CD4-positive, alpha-beta memory T cell (primary cell): Measurements from ENCODE around the gene SLC27A4. TPM values are rescaled to one million over a fixed set of nuclear protein-coding genes. Genes with fewer than 3 reads are reported as not detected.

Experiments used
- CTCF ChIA-PET: fragments of 350-600 bp; sonication (Branson Sonifier 250); formaldehyde crosslinking; loops from one replicate; lab custom pipeline; 2021; ENCODE audit warnings: inconsistent platforms; ENCODE audit not compliant: partially characterized antibody; lab: Charles Lee
- POLR2A ChIA-PET: fragments of 350-600 bp; sonication (Branson Sonifier 250); formaldehyde crosslinking; loops from one replicate; lab custom pipeline; 2021; ENCODE audit not compliant: partially characterized antibody; lab: Charles Lee
- DNase-seq, 5 donors: peaks; one replicate each; pipeline versions ENCODE4 v3.0.0 to v3.0.0-alpha.2; 2020 to 2022; ENCODE audit warnings: mixed read lengths in 1 of 5
- H3K27ac ChIP-seq: one replicate; pipeline ENCODE4 v1.7.0; 2013; ENCODE audit warnings: low read depth, low read length
- H3K27me3 ChIP-seq: 2 replicates; pipeline ENCODE4 v1.7.0; 2013; ENCODE audit warnings: mild to moderate bottlenecking, low read length, moderate library complexity; ENCODE audit not compliant: insufficient read depth
- H3K36me3 ChIP-seq: 2 replicates; pipeline ENCODE4 v1.7.0; 2013; ENCODE audit warnings: mild to moderate bottlenecking, low read length, moderate library complexity; ENCODE audit not compliant: insufficient read depth
- H3K4me1 ChIP-seq: 2 replicates; pipeline ENCODE4 v1.7.0; 2013; ENCODE audit warnings: mild to moderate bottlenecking, low read length, moderate library complexity; ENCODE audit not compliant: insufficient read depth
- H3K4me3 ChIP-seq, 2 donors: one replicate each; pipeline ENCODE4 v1.7.0; 2013; ENCODE audit warnings: low read length in 2 of 2, mild to moderate bottlenecking in 1 of 2
- H3K9me3 ChIP-seq, 2 donors: one replicate each; pipeline ENCODE4 v1.7.0; 2013; ENCODE audit warnings: low read length in 2 of 2, control low read depth in 1 of 2; ENCODE audit not compliant: control insufficient read depth in 1 of 2
- H3K27ac Mint-ChIP-seq, 7 donors: one replicate each; pipeline ENCODE4 v1.8.0; 2020 to 2021; ENCODE audit warnings: mixed read lengths in 7 of 7, mild to moderate bottlenecking in 6 of 7, inconsistent platforms in 3 of 7, moderate library complexity in 3 of 7
- H3K27me3 Mint-ChIP-seq, 2 donors: one replicate each; pipeline ENCODE4 v1.8.0; 2020 to 2021; ENCODE audit warnings: mixed read lengths in 2 of 2
- H3K36me3 Mint-ChIP-seq, 2 donors: one replicate each; pipeline ENCODE4 v1.8.0; 2020 to 2021; ENCODE audit warnings: mixed read lengths in 2 of 2, inconsistent platforms in 1 of 2, mild to moderate bottlenecking in 1 of 2
- H3K4me1 Mint-ChIP-seq, 4 donors: one replicate each; pipeline ENCODE4 v1.8.0; 2020 to 2021; ENCODE audit warnings: mixed read lengths in 4 of 4, mild to moderate bottlenecking in 1 of 4
- H3K4me3 Mint-ChIP-seq, 8 donors: one replicate each; pipeline ENCODE4 v1.8.0; 2020 to 2021; ENCODE audit warnings: mixed read lengths in 8 of 8, mild to moderate bottlenecking in 7 of 8, moderate library complexity in 6 of 8, inconsistent platforms in 3 of 8
- H3K9me3 Mint-ChIP-seq, 8 donors: one replicate each; pipeline ENCODE4 v1.8.0; 2020 to 2021; ENCODE audit warnings: mixed read lengths in 8 of 8, mild to moderate bottlenecking in 5 of 8, inconsistent platforms in 3 of 8, moderate library complexity in 1 of 8
- intact Hi-C: fragments of 100-400 bp; cut with micrococcal nuclease; formaldehyde crosslinking; loops from one replicate; pipeline ENCODE4 v1.15.1; 2023
- polyA plus RNA-seq, 2 donors: library from polyadenylated mRNA; unstranded; fragments of 300-500 nt; fragmentation: Illumina TruSeq; gene quantifications; one replicate each; pipeline ENCODE4 v1.2.3, GENCODE V29; 2021
- total RNA-seq, 2 experiments: library from RNA; stranded (reverse); gene quantifications; one replicate each; pipeline ENCODE4 v1.2.3, GENCODE V29; 2021

The SLC27A4 gene
- total and polyA plus RNA-seq, 4 experiments from 2014 or later = 5.4 to 16.3 (median 11.3) TPM

DNA sequence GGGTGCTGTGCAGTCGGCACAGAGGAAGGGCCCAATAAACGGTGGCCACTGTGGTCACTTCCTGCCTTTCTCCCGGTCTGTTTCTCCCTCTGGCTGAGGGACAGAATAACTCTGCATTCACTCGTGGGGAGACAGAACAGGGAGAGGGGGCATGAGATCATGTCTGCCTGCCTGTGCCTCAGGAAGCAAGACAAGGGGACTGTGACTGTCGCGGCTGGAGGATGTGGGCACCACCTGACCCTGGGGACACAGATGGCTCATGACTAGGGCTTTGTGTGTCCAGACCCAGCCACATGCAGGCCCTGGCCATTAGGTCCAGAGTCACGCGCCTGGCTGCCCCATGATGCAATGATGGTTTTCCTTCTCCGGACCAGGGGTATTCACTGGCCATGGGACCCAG, 23.9 kb upstream of the SLC27A4 start:
- intact Hi-C loops = no loop called here
- CTCF ChIA-PET = no interaction called here

DNA sequence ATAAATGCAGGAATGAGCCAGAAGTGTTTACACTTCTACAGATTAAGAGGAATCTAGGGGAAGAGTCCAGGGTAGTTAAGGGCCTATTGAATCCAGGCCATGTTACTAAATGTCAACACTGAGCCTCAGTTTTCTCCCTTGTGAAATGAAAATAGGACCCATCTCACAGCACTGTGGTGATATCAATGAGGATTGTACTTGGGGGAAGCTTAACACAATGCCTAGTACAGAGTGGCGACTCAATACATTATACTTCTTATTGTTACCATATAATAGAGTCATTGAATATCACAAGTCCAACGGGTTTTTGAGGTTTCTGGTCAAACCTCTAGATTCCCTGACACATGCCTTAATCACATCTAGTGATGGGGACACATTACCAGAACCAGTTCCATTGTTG, 22.7 kb upstream of the SLC27A4 start:
- H3K27me3 Mint-ChIP-seq = peaks cover 0 to 2% of the 10 kb centered on the region in 2 donors
- DNase-seq = no peak
- Histone ChIP-seq H3K9me3 (no peaks in the 10 kb centered on the region), H3K36me3 (peaks cover 26% of the 10 kb centered on the region), H3K27me3 (no peaks in the 10 kb centered on the region), H3K4me3 (no peak overlapping the region), H3K27ac (no peak overlapping the region), H3K4me1 (peaks cover 10% of the 10 kb centered on the region)
- H3K4me1 Mint-ChIP-seq = peaks cover 2 to 12% (median 8%) of the 10 kb centered on the region in 4 donors
- H3K27ac Mint-ChIP-seq = peak overlapping the region in 2 of 7 donors; percentile 46 to 79
- ChIA-PET CTCF (interaction anchor here (1.8 kb wide), 1 partner anchor 45 kb away, joined by 5 read pairs; no protein-coding TSS in a partner anchor), POLR2A (interaction anchor here (1.2 kb wide), 1 partner anchor 13 kb away, joined by 3 read pairs; no protein-coding TSS in a partner anchor)
- H3K36me3 Mint-ChIP-seq = peaks cover 13 to 38% of the 10 kb centered on the region in 2 donors
- H3K4me3 Mint-ChIP-seq = no peak overlapping the region
- no peaks in the 10 kb centered on the region for H3K9me3 Mint-ChIP-seq
- intact Hi-C loops = no loop called here

More for the DNA sequence above, 23.9 kb upstream of the SLC27A4 start:
- H3K4me1 Mint-ChIP-seq = peaks cover 0 to 1% (median under 1%) of the 10 kb centered on the region in 4 donors
- H3K36me3 Mint-ChIP-seq = peaks cover 16 to 30% of the 10 kb centered on the region in 2 donors
- Histone ChIP-seq H3K27ac (no peak overlapping the region), H3K27me3 (no peaks in the 10 kb centered on the region), H3K9me3 (no peaks in the 10 kb centered on the region), H3K4me1 (peaks cover 4% of the 10 kb centered on the region), H3K4me3 (no peak overlapping the region), H3K36me3 (peaks cover 28% of the 10 kb centered on the region)
- H3K27ac Mint-ChIP-seq = no peak overlapping the region
- no peaks in the 10 kb centered on the region for H3K9me3 Mint-ChIP-seq
- no peaks in the 10 kb centered on the region for H3K27me3 Mint-ChIP-seq
- POLR2A ChIA-PET = interaction anchor here (1.2 kb wide), 1 partner anchor 14 kb away, joined by 3 read pairs; no protein-coding TSS in a partner anchor
- H3K4me3 Mint-ChIP-seq = no peak overlapping the region
- no peak for DNase-seq

DNA sequence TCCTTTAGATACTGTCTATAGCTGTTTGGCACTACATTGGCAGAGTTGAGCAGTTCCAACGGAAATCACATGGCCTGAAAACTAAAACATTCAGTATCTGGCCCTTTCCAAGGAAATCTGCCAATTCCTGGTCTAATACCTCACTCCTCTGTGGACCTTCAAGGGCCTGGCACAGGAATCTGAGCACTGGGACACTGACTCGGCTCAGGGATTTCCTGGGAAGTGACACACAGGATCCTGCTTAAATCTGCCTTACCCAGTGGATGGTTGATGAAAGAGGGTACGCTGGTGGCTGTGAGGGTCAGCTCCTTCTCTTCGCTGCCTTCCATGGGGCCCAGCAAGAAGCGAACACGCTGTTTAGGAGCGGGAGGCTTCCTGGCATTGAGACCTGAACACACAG, 19.0 kb upstream of the SLC27A4 start:
- Histone ChIP-seq H3K36me3 (peaks cover 27% of the 10 kb centered on the region), H3K27ac (no peak overlapping the region), H3K27me3 (no peaks in the 10 kb centered on the region), H3K4me3 (no peak overlapping the region), H3K9me3 (no peaks in the 10 kb centered on the region), H3K4me1 (peaks cover 32% of the 10 kb centered on the region)
- ChIA-PET CTCF (interaction anchor here (1.1 kb wide), 1 partner anchor 20 kb away, joined by 6 read pairs; no protein-coding TSS in a partner anchor), POLR2A (interaction anchor here (1.0 to 2.0 kb wide), 6 partner anchors 12 to 231 kb away, joined by 3 to 9 read pairs (median 6); partner anchors contain the start of genes GOLGA2, SLC27A4, SPTAN1 and SWI5)
- DNase-seq = no peak
- H3K4me1 Mint-ChIP-seq = peaks cover 12 to 39% (median 25%) of the 10 kb centered on the region in 4 donors
- peak overlapping the region in 7 of 8 donors; percentile 89 to 99 (median 94) for H3K4me3 Mint-ChIP-seq
- peak overlapping the region in 2 of 7 donors; percentile 72 to 99 for H3K27ac Mint-ChIP-seq
- intact Hi-C loops = no loop called here
- no peaks in the 10 kb centered on the region for H3K9me3 Mint-ChIP-seq
- H3K27me3 Mint-ChIP-seq = peaks cover 0 to 2% of the 10 kb centered on the region in 2 donors
- H3K36me3 Mint-ChIP-seq = peaks cover 19 to 46% of the 10 kb centered on the region in 2 donors

DNA sequence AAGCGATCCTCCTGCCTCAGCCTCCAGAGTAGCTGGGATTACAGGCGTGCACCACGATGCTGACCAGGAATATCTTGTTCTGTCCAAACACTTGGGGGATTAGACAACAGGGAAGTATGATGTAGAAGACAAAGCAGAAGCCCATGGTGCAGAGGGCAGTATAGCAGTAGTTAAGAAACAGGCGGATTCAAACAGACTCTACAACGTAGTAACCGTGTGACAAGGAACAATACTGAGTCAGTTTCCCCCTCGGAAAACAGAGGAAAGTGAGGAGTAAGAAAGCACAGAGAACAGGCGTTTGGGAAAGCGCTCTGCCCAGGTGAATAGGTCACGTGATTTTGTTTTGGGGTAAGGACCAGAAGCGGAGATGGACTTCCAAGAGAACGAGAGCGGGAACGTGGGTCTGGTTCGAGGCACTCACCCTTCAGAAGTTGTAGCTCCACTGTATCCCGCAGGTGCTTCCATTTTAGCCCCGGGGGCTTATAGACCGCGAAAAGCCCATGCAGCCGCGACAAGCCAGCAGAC, 18.4 kb upstream of the SLC27A4 start:
- ChIA-PET POLR2A (interaction anchor here (0.9 to 2.0 kb wide), 6 partner anchors 18 to 230 kb away, joined by 3 to 9 read pairs (median 6); partner anchors contain the start of genes GOLGA2, SLC27A4, SPTAN1 and SWI5), CTCF (interaction anchor here (1.1 to 1.6 kb wide), 2 partner anchors 19 to 496 kb away, joined by 3 to 6 read pairs; partner anchors contain the start of gene ENDOG)
- peaks cover 14 to 40% of the 10 kb centered on the region in 2 donors for H3K36me3 Mint-ChIP-seq
- DNase-seq = no peak
- Histone ChIP-seq H3K27me3 (no peaks in the 10 kb centered on the region), H3K27ac (peak overlapping the region; percentile 83), H3K4me1 (peaks cover 32% of the 10 kb centered on the region), H3K36me3 (peaks cover 24% of the 10 kb centered on the region), H3K9me3 (no peaks in the 10 kb centered on the region), H3K4me3 (peak overlapping the region; percentile 78 to 98)
- H3K27ac Mint-ChIP-seq = peak overlapping the region; percentile 94 to 99 (median 98)
- peak overlapping the region; percentile 89 to 99 (median 92) for H3K4me3 Mint-ChIP-seq
- peaks cover 0 to 2% of the 10 kb centered on the region in 2 donors for H3K27me3 Mint-ChIP-seq
- intact Hi-C loops = loop anchor here (1.0 kb wide), 6 partner anchors 18 to 194 kb away; partner anchors contain the start of genes BBLN, GOLGA2, SLC27A4 and SWI5
- H3K4me1 Mint-ChIP-seq = peaks cover 12 to 39% (median 25%) of the 10 kb centered on the region in 4 donors
- H3K9me3 Mint-ChIP-seq = no peaks in the 10 kb centered on the region

DNA sequence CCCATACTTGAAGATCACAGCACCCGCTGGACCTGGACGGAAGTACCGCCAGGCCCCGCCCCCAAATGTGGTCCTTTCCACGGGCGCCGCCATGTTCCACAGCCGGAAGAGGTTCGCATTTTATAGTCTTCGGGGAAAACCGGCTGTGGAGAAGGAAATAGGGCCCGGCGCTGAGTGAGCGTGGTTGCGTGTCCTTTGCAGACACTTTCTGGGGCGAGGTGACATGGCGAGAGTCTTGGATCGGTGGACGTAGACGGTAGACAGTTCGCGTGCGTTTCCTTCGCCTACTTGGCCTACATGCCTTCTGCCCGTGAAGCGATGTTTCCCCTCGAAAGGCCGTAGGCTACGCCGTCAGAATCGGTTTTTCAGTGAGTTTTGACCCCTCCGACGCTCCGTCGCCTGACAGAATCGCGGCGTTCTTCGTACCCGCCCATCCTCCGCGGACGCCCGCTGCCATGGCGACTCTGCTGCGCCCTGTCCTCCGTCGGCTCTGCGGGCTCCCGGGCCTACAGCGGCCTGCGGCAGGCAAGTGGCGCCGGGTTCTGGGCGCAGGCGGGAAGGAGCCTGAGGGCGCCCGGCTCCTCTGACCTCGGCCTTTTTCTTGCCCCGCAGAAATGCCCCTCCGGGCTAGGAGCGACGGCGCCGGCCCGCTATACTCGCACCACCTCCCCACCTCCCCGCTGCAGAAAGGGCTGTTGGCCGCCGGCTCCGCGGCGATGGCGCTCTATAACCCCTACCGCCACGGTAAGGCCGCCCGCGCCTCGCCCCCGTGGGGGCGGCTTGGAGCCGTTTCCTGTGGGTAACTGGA, 17.7 kb upstream of the SLC27A4 start, which contains the start of the genes COQ4 and TRUB2:
Gene COQ4 (plus strand): TSS at position 436 of the 808 bp plus-strand sequence. CDS start 20 bp downstream, at position 456.
Gene TRUB2 (minus strand): TSS at position 44 of the 808 bp plus-strand sequence. CDS start 39 bp downstream, at position 5.
- Histone ChIP-seq H3K9me3 (no peaks in the 10 kb centered on the region), H3K4me3 (peak within 1 kb of the TSS; percentile 78 to 98), H3K4me1 (peaks cover 32% of the 10 kb centered on the region), H3K36me3 (peaks cover 21% of the 10 kb centered on the region), H3K27ac (peak within 1 kb of the TSS; percentile 83), H3K27me3 (no peaks in the 10 kb centered on the region)
- Mint-ChIP-seq H3K4me3 (peak within 1 kb of the TSS; percentile 89 to 99 (median 92)), H3K27ac (peak within 1 kb of the TSS; percentile 94 to 99 (median 98)), H3K27me3 (peaks cover 0 to 2% of the 10 kb centered on the region in 2 donors), H3K9me3 (no peaks in the 10 kb centered on the region), H3K4me1 (peaks cover 12 to 39% (median 25%) of the 10 kb centered on the region in 4 donors), H3K36me3 (peaks cover 10 to 34% of the 10 kb centered on the region in 2 donors)
- intact Hi-C loops = loop anchor here (1.0 kb wide), 6 partner anchors 18 to 194 kb away; partner anchors contain the start of genes BBLN, GOLGA2, SLC27A4 and SWI5
- peak; percentile 93 to 96 (median 94) for DNase-seq
- CTCF ChIA-PET = interaction anchor here (0.7 to 1.6 kb wide), 2 partner anchors 12 to 496 kb away, joined by 3 read pairs; partner anchors contain the start of gene ENDOG
- POLR2A ChIA-PET = interaction anchor here (0.8 to 2.0 kb wide), 7 partner anchors 17 to 72 kb away, joined by 3 to 9 read pairs (median 5); partner anchors contain the start of genes GOLGA2, SLC27A4, SWI5 and URM1

DNA sequence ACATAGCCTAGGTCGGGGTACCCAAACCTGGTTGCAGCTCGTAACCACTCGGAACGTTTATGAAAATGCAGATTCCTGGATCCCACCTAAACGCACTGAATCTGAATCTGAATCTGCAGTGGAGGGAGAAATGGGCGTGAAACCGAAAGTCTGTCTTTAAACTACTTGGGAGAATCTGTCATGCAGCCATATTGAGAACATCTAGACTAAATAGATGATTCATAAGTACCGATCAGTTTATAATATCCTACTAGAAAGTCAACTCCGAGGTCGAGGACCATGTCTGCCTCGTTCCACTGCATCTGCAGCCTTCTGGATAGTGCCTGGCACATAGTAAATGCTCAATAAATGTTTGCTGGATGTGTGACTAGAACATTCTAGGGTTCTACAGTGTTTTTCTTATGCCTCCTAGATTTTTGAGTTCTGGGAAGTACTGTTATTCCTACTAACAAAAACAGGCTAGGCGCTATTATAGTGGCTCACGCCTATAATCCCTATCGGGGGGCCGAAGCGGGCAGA, 17.1 kb upstream of the SLC27A4 start:
- CTCF ChIA-PET = interaction anchor here (0.7 to 1.6 kb wide), 2 partner anchors 12 to 495 kb away, joined by 3 read pairs; partner anchors contain the start of gene ENDOG
- peaks cover 14 to 35% of the 10 kb centered on the region in 2 donors for H3K36me3 Mint-ChIP-seq
- H3K27ac Mint-ChIP-seq = peak overlapping the region; percentile 91 to 99 (median 97)
- Histone ChIP-seq H3K9me3 (no peaks in the 10 kb centered on the region), H3K27me3 (no peaks in the 10 kb centered on the region), H3K4me3 (peak overlapping the region; percentile 78 to 98), H3K4me1 (peaks cover 32% of the 10 kb centered on the region), H3K36me3 (peaks cover 22% of the 10 kb centered on the region), H3K27ac (peak overlapping the region; percentile 83)
- peaks cover 0 to 2% of the 10 kb centered on the region in 2 donors for H3K27me3 Mint-ChIP-seq
- DNase-seq = no peak
- intact Hi-C loops = no loop called here
- H3K4me1 Mint-ChIP-seq = peaks cover 12 to 39% (median 25%) of the 10 kb centered on the region in 4 donors
- peak overlapping the region; percentile 89 to 99 (median 92) for H3K4me3 Mint-ChIP-seq
- POLR2A ChIA-PET = interaction anchor here (0.8 to 1.8 kb wide), 2 partner anchors 18 to 39 kb away, joined by 3 to 5 read pairs; no protein-coding TSS in a partner anchor
- no peaks in the 10 kb centered on the region for H3K9me3 Mint-ChIP-seq
